ENCODE data around the gene LRBA.
"Not testable (repeated sequence)": the region's sequence is repeated elsewhere in the genome, so short reads cannot be mapped to it uniquely, and the experiment has no call there.

LRBA gene, protein sequence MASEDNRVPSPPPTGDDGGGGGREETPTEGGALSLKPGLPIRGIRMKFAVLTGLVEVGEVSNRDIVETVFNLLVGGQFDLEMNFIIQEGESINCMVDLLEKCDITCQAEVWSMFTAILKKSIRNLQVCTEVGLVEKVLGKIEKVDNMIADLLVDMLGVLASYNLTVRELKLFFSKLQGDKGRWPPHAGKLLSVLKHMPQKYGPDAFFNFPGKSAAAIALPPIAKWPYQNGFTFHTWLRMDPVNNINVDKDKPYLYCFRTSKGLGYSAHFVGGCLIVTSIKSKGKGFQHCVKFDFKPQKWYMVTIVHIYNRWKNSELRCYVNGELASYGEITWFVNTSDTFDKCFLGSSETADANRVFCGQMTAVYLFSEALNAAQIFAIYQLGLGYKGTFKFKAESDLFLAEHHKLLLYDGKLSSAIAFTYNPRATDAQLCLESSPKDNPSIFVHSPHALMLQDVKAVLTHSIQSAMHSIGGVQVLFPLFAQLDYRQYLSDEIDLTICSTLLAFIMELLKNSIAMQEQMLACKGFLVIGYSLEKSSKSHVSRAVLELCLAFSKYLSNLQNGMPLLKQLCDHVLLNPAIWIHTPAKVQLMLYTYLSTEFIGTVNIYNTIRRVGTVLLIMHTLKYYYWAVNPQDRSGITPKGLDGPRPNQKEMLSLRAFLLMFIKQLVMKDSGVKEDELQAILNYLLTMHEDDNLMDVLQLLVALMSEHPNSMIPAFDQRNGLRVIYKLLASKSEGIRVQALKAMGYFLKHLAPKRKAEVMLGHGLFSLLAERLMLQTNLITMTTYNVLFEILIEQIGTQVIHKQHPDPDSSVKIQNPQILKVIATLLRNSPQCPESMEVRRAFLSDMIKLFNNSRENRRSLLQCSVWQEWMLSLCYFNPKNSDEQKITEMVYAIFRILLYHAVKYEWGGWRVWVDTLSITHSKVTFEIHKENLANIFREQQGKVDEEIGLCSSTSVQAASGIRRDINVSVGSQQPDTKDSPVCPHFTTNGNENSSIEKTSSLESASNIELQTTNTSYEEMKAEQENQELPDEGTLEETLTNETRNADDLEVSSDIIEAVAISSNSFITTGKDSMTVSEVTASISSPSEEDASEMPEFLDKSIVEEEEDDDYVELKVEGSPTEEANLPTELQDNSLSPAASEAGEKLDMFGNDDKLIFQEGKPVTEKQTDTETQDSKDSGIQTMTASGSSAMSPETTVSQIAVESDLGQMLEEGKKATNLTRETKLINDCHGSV (N-terminal part only)

DNA sequence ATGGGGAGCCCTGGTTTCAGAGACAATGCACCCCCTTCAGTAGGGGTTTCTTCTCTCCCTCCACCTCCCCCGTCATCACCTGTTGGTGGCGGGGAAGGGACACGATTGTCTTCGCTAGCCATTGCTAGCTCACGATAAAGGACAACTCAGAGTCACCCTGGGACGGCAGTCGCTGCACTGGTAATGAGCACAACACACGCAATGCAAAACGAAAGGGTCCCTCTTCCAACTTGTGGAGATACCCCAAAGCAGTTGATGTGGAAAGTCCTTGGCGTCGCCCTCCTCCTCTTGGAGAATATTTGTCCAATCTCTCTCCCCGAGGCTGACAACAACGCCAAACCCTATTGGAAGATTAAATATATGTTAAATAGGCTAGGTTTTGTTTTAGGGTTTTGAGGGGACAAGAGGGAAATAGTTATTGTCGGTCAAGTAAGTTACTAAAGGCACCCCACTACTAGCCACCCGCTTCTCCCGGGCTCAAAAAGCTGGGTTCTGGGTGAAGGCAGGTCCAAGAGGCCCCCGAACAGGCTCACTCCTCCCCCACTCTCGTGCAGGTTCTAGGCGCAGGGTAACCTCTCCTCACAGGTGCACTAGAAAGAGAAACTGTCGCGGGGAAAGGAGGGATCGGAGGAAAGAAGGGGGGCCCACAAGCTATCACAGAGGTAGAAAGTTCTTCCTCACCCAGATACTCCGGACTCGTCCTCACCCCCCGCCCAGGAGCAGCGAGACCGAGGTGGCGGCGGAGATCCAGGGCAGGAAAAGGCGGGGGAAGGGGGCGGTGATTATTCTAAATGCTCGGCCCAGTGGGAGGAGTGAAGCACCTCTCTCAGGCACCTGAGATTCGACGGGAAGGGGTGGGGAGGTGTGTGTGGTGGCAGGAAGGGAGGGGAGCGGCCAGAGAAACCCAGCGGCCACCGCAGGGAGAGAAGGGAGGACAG is at the start of gene LRBA:
LRBA (minus strand) TSS at position 764 of the 938 bp plus-strand sequence; CDS start at position 122, 642 bp downstream.
- peak; percentile 73 for DNase-seq (ENCODE audit: low read depth)

DNA sequence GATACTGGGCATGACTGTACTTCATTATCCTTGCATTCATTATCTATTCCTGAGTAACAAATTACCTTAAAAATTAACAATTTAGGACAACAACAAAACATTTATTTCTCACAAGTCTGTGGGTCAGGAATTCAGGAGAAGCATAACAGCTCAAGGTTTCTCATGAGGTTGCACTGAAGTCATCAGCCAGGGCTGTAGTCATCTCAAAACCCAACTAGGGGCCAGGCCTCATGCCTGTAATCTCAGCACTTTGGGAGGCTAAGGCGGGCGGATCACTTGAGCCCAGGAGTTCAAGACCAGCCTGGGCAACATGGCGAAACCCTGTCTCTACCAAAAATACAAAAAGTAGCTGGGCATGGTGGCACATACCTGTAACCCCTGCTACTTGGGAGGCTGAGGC is 48.1 kb upstream of the LRBA start:
- DNase-seq (ENCODE audit: low read depth): not testable (repeated sequence)

DNA sequence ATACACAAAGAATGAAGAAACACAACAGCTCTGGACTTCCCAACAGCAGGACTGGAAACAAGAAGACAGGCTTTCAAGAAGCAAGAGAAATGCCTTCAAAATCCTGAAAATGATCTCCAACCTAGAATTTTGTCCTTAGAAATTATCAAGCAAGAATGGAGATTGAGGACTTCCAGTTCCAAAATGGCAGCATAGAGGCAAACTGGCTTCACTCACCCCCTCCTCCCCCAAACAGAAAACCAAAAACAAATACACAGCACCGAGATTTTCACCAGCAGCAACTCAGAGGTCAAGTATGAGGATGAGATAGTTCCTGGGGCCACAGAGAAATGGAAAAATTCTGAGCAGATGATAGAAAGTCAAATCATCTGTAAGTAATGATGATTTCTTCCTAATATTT is 40.5 kb upstream of the LRBA start:
- no peak for DNase-seq (ENCODE audit: low read depth)

DNA sequence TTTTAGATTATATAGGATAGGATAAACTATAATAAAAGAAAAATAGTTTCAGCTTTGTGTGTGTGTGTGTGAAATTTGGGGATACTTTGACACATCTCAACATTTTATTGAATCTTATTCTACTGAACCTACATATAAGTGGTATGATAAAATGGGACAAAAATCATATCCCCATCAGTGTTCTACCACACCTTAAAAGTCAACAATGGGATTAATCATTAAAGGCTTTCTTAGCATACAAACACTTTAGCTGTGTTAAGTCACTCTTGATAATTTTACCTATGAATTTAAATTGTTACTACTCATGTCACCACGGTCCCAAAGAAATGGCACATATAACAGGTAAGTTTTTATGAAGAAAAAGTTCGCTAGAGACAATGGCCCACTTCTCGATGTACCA is 37.7 kb upstream of the LRBA start:
- no peak for DNase-seq (ENCODE audit: low read depth)

DNA sequence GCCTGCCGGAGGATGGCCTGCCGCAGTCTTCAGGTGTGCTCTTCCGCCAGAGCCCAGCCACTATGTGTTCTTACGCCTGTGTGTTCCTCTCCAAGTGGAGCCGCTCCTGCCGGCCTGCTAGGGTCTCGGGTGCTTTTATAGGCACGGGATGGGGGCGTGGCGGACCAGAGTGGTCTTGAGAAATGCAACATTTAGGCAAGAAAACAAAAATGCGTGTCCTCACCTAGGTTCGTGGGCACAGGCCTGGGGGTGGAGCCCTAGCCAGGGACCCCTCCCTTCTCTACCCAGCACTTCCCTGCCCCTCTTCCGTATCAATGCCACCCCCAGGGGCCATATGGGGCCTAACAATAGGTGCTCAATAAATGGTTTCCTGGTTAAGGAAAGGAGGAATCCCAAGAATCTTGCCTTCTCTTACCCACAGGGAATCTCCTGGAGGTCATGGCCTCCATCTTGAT is 34.4 kb upstream of the LRBA start:
- no peak for DNase-seq (ENCODE audit: low read depth)

DNA sequence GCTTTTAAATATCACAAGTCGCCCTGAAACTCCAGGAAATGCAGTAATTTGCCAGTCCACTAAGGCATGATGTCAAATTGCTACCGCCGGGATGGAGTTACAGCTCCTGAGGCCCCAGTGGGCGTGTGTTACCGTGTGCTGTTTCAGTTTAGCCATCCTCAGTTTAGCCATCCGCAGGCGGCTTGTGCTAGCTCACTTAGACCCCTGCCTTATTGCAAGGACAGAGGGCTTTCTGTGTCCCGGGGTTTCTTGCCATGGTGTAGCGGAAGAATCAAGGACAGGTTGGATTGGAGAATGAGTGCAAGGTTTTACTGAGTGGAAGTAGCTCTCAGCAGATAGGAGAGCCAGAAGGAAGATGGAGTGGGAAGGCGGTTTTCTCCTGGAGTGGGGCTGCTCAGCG is 33.8 kb upstream of the LRBA start:
- no peak for DNase-seq (ENCODE audit: low read depth)

DNA sequence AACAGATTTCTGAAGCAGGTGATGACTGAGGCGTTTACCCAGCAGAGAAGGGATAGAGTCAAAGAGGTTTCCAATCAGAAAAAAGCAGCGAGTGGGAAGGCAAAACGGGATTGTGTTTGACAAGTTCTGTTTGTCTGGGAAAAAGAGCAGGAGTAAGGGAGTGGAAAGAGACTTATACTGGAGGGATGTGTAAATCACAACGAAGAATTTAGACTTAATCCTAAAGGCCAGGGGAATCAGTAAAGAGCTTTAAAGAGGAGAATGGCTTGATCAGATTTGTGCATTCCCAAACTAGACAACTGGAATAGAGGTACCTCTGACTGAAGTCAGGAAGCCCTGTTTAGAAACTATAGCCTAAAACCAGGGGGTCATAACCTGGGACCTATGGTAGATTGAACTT is 31.5 kb upstream of the LRBA start:
- DNase-seq (ENCODE audit: low read depth): no peak

DNA sequence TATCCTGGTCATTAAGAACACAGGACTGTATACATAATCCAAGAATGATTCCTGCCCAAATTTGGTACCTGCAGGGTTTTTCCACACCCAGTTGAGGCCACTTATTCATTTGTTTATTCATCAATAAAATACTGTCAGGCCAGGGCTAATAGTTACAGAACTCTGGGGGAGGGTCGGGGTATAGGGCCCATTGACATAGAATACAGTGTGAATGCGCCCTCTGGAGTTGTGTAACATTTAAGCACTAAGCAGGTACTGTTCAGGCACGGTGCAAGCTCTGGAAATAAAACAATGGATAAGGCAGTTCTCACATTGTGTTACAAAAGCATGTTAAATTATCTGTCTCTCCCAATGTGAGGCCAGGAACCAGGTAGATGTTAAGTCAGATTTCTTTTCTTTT is 30.8 kb upstream of the LRBA start:
- DNase-seq (ENCODE audit: low read depth): no peak

DNA sequence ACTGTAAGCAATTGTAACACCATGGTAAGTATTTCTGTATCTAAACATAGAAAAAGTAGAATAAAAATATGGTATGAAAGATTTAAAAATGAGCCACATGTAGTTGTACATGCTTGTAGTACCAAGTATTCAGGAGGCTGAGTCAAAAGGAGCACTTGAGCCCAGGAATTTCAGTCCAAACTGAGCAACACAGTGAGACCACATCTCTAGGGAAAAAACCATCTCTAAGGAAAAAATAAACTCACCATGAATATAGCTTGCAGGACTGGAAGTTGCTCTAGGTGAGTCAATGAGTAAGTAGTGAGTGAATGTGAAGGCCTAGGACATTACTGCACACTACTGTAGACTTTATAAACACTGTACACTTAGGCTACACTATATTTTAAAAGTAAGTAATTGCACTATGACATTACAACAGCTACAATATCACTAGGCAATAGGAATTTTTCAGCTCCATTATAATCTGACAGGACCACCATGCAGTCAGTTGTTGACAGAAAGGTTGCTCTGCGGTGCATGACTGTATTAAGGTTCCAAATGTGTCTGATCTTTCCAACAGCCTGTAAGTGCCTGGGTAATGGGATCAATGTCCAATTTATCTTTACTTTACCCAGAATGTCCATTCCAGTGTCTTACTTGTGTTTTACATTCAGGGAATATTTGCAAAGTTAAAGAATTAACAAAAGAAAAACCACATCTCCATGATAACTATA is 28.9 kb upstream of the LRBA start:
- DNase-seq (ENCODE audit: low read depth): no peak

DNA sequence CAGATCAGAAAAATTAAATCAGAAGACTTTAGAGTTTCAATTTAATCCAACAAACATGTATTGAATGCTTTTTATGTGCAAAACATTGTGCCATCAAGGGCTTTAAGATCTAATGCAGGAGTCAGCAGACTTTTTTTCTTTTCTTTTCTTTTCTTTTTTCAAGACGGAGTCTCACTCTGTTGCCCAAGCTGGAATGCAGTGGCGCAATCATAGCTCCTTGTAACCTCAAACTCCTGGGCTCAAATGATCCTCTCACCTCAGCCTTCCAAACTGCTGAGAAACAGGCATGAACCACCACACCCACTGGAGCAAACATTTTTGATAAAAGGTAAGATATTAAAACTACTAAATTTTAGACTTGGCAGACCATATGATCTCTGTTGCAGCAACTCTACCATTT is 24.6 kb upstream of the LRBA start:
- DNase-seq (ENCODE audit: low read depth): no peak

DNA sequence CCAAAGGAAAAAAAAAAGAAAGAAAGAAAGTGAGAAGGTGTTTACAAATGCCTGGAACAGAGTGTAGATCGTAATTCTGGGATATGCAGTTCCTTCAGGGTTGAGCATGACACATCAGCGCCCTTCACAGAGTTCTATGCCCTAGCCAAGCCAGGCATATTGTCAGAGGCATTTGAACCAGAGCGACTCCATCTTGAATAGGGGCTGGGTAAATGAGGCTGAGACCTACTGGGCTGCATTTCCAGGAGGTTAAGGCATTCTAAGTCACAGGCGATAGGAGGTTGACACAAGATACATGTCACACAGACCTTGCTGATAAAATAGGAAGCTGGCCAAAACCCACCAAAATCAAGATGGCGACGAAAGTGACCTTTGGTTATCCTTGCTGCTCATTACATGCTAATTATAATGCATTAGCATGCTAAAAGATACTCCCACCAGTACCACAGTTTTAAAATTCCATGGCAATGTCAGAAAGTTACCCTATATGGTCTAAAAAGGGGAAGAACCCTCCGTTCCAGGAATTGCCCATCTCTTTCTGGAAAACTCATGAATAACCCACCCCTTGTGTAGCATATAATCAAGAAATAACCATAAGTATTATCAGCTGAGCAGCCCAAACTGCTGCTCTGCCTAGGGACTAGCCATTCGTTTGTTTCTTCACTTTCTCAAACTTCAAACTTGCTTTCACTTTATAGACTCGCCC is 23.5 kb upstream of the LRBA start:
- DNase-seq (ENCODE audit: low read depth): no peak

DNA sequence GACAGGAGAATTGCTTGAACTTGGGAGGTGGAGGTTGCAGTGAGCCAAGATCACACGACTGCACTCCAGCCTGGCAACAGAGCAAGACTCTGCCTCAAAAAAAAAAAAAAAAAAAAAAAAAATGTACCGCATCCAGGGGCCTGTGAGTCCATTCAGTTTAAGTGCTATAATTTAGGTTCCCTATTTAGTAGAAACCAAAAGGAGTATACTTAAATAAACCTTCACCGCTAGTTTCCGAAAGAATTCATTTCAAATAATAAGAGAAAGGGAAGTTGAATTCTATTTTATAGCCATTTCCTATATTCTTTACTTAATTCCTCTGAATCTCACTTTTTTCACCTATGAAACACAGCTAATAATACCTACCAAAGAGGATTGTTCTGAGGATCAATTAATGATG is 20.8 kb upstream of the LRBA start:
- no peak for DNase-seq (ENCODE audit: low read depth)

DNA sequence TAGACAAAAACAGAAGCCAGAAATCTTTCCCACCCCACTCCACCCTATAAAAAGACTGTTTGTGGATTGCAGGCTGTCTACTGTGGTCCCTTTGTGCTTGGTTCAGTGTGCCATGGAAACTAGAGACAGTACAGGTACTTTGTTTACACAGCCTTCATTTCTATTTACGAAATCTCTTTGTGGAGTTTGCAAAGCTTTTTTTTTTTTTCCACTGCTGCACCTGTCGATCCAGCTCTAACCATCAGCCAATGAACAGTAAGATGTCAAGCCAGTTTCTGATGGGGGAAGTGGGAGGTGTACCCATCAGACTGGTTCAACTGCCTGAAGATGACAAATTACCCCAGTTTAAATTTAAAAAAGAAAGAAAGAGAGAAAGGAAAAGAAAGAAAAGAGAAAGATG is 20.2 kb upstream of the LRBA start:
- DNase-seq (ENCODE audit: low read depth): no peak

DNA sequence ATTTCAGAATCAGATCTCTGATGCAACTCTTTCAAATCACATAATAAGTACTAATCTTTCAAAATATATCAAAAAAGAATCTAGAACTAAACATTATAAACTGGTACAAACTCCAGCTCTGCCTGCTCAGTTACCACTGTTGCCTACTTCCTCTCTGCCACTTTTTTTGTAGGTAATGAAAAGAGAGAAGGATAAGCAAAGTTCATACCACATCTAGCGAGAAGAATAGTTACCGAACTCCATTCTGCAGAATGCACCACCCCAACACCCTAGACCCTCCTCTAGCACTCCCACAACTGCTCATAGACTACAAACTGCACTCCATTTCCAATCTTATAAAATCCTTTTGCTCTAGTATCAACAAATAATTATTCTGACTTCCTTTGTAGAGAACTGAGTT is 19.7 kb upstream of the LRBA start:
- no peak for DNase-seq (ENCODE audit: low read depth)

DNA sequence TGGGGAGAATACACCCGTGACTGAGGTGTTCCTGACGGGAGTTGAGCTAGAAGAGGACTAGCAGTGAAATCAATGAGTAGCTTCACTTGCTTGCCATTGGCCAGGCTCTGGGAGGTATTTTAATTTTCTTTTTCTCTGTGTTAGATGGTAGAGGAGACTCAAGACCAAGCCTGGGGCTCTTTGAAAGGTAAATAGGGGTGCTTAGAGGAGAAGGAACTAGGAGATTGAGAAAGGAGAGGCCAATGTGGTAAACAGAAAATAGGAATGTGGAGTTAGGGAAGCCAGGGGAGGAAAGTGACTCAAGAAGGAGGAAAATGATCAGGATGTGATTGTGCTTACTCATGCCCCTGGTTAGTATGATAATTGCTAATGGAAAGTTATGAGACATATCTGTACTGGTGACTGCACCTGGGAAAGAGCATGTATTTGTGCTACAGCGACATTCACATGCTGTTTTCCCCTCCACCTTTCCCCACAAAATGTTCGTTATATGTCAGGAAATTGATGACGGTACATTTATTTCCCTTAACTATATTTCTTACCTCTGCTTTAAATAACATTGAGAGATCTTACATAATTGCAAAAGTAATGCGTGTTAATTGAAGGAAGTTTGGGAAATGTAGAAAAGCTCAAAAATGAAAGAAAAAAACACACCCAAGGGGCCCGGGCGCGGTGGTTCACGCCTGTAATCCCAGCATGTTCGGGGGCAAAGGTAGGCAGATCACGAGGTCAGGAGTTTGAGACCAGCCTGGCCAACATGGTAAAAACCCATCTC is 16.9 kb upstream of the LRBA start:
- no peak for DNase-seq (ENCODE audit: low read depth)

DNA sequence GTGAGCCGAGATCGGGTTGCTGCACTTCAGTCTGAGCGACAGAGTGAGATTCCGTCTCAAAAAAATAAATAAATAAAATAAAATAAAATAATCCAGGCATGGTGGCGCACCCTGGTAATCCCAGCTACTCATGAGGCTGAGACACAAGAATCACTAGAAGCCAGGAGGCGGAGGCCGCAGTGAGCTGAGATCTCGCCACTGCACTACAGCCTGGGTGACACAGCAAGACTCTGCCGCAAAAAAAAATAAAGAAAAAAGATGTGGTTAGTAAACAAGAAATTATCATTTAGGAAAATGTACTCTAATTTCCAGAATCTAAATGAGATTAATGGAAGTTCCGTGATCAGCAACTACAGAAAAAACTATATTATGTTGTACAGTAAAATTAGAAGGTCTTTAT is 14.5 kb upstream of the LRBA start:
- no peak for DNase-seq (ENCODE audit: low read depth)

DNA sequence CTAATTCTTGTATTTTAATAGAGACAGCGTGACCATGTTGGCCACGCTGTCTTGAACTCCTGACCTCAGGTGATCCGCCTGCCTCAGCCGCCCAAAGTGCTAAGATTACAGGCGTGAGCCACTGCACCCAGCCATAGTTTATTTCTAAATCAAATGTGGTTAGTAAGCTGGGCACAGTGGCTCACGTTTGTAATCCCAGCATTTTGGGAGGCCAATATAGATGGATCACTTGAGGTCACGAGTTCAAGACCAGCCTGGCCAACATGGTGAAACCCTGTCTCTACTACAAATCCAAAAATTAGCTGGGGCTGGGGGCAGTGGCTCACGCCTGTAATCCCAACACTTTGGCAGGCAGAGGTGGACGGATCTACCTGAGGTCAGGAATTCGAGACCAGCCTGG is 13.9 kb upstream of the LRBA start:
- not testable (repeated sequence) for DNase-seq (ENCODE audit: low read depth)

DNA sequence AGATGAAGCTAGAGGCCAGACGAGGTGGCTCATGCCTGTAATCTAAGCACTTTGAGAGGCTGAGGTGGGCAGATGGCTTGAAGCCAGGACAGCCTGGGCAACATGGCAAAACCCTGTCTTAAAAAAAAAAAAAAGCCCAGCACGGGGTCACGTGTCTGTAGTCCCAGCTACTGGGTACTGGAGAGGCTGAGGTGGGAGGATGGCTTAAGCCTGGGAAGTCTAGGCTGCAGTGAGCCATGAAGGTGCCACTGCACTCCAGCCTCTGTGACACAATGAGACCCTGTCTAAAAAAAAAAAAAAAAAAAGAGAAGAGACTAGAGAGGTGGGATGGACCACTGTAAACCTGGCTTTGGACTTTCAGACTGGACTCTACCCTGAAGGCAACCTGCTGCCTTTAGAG is 10.7 kb upstream of the LRBA start:
- DNase-seq (ENCODE audit: low read depth): no peak

DNA sequence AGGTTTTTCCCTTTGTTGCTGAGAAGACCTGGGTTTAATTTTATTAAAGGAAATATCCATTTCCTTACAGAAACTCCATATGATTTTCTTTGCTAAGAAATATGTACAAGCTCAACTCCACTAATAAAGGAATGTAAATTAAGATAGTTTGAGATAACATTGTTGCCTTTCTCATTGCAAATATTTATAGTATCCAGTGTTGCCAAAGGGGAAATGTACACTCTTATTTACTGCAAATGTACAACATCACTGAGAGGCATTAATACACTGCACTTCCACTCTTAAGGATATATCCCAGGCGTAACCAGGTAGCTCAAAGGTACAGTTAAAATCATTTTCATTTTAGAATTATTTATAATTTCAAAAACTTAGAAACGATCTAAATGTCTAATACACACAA is 7.5 kb upstream of the LRBA start:
- no peak for DNase-seq (ENCODE audit: low read depth)

All from activated T-helper 1 cell treated with Interleukin-2 at 50 U/mL for 16 hours (primary cell).